GM21619 (cell line): ENCODE data around the gene CAMK2N1.
"Not testable (repeated sequence)": the region's sequence is repeated elsewhere in the genome, so short reads cannot be mapped to it uniquely, and the experiment has no call there.

ENCODE experiments used
- ATAC-seq: cut with Tn5 transposase; IDR thresholded peaks from one replicate; pipeline ENCODE4 v1.9.1; 2021; ENCODE audit not compliant: unreplicated experiment

Gene CAMK2N1

GRCh38 chr1:20496725-20497383 lies 10.8 kb upstream of the CAMK2N1 start:
- not testable (repeated sequence) for ATAC-seq

GRCh38 chr1:20496241-20496661 lies 10.2 kb upstream of the CAMK2N1 start:
- no peak for ATAC-seq

- ATAC-seq: no peak
Measured at GRCh38 chr1:20495661-20496060, 9.7 kb upstream of the CAMK2N1 start.

GRCh38 chr1:20494609-20495311 lies 8.8 kb upstream of the CAMK2N1 start:
- ATAC-seq: no peak

GRCh38 chr1:20493839-20494608 lies 8.0 kb upstream of the CAMK2N1 start:
- ATAC-seq: no peak

- ATAC-seq: no peak
Measured at GRCh38 chr1:20493309-20493708, 7.3 kb upstream of the CAMK2N1 start.

- no peak for ATAC-seq
Measured at GRCh38 chr1:20492751-20493150, 6.7 kb upstream of the CAMK2N1 start.

GRCh38 chr1:20491866-20492265 lies 5.9 kb upstream of the CAMK2N1 start:
- no peak for ATAC-seq

- no peak for ATAC-seq
Measured at GRCh38 chr1:20491178-20491577, 5.2 kb upstream of the CAMK2N1 start.

- no peak for ATAC-seq
Measured at GRCh38 chr1:20487236-20487590, 1.2 kb upstream of the CAMK2N1 start.

- no peak for ATAC-seq
Measured at GRCh38 chr1:20486457-20487235, 636 bp upstream of the CAMK2N1 start.

- ATAC-seq: no peak
Measured at GRCh38 chr1:20484519-20485462, 1.2 kb downstream of the CAMK2N1 start.

GRCh38 chr1:20483833-20484518 lies 2.0 kb downstream of the CAMK2N1 start:
- no peak for ATAC-seq

GRCh38 chr1:20483098-20483832 lies 2.7 kb downstream of the CAMK2N1 start:
- no peak for ATAC-seq

GRCh38 chr1:20481643-20482498 lies 4.1 kb downstream of the CAMK2N1 start:
- no peak for ATAC-seq

- ATAC-seq: no peak
Measured at GRCh38 chr1:20480951-20481617, 4.9 kb downstream of the CAMK2N1 start.

- no peak for ATAC-seq
Measured at GRCh38 chr1:20480243-20480944, 5.6 kb downstream of the CAMK2N1 start.
